GM12892 (cell line): Measurements from ENCODE around the gene PIP5KL1.

ENCODE experiments used
- POLR2A ChIP-seq: IDR thresholded peaks from 2 replicates; pipeline ENCODE4 v1.6.1; 2011; ENCODE audit warnings: low read depth, low read length, control low read depth
- POLR2AphosphoS5 ChIP-seq: IDR thresholded peaks from 2 replicates; pipeline ENCODE4 v1.6.1; 2011; ENCODE audit warnings: low read depth, low read length, control low read depth

DNA sequence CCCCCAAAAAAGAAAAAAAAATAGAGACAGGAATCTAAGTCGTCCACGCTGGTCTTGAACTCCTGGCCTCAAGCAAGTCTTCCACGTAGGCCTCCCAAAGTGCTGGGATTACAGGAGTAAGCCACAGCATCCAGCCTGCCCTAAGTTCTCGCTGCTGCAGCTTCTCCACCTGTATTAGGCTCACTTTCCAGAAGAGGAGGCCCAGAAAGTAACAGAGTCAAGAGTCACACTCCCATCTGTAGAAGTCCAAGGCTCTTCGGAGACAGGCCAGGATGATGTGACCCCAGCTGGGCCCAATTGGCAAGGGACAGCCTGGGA, 48.4 kb upstream of the PIP5KL1 start:
- TF ChIP-seq POLR2AphosphoS5 (no peak), POLR2A (no peak)
